DND-41 (cell line): ENCODE measurements around the gene SURF6.

ENCODE experiments used
- ATAC-seq: fragments of 200-7000 bp; cut with Tn5 transposase; 3 replicates; pipeline ENCODE4 v1.9.1; 2021; ENCODE audit warnings: low read depth; ENCODE audit not compliant: insufficient read depth
- DNase-seq: peaks from one replicate; pipeline ENCODE4 v3.0.0-alpha.2; 2020
- H2AFZ ChIP-seq: 2 replicates; pipeline ENCODE4 v1.6.0; 2012; ENCODE audit warnings: low read depth, low read length
- H3K27ac ChIP-seq: 2 replicates; pipeline ENCODE4 v1.5.1; 2012; ENCODE audit warnings: low read length, inconsistent platforms
- H3K27me3 ChIP-seq: fragments of 200-600 bp; sonication (generic); 2 replicates; pipeline ENCODE4 v1.6.0; 2012; ENCODE audit warnings: low read length, mild to moderate bottlenecking, inconsistent platforms; ENCODE audit not compliant: insufficient read depth, poor library complexity
- H3K36me3 ChIP-seq: 2 replicates; pipeline ENCODE4 v1.5.1; 2012; ENCODE audit warnings: low read length, inconsistent platforms; ENCODE audit not compliant: insufficient read depth
- H3K4me1 ChIP-seq: 2 replicates; pipeline ENCODE4 v1.5.1; 2012; ENCODE audit warnings: mild to moderate bottlenecking, low read length; ENCODE audit not compliant: insufficient read depth
- H3K4me2 ChIP-seq: 2 replicates; pipeline ENCODE4 v1.6.0; 2012; ENCODE audit warnings: mild to moderate bottlenecking, moderate library complexity, low read length, inconsistent platforms; ENCODE audit not compliant: insufficient read depth
- H3K4me3 ChIP-seq, 2 experiments: fragments of 200-600 bp in 1 of 2; shearing (Covaris generic) in 1 of 2; 2 replicates each; pipeline ENCODE4 v1.5.1; 2012 to 2016; ENCODE audit warnings: inconsistent platforms in 2 of 2, low read length in 2 of 2, mild to moderate bottlenecking in 2 of 2, low read depth in 1 of 2, moderate library complexity in 1 of 2
- H3K79me2 ChIP-seq: 2 replicates; pipeline ENCODE4 v1.6.0; 2012; ENCODE audit warnings: low read length, inconsistent platforms; ENCODE audit not compliant: insufficient read depth
- H3K9ac ChIP-seq: 2 replicates; pipeline ENCODE4 v1.6.0; 2012; ENCODE audit warnings: low read depth, mild to moderate bottlenecking, inconsistent platforms, low read length, moderate library complexity
- H3K9me3 ChIP-seq: 2 replicates; pipeline ENCODE4 v1.5.1; 2012; ENCODE audit warnings: low read length, moderate library complexity, mild to moderate bottlenecking, inconsistent platforms; ENCODE audit not compliant: insufficient read depth, severe bottlenecking
- H4K20me1 ChIP-seq: 2 replicates; pipeline ENCODE4 v1.6.0; 2012; ENCODE audit warnings: low read length; ENCODE audit not compliant: insufficient read depth
- EZH2 ChIP-seq: IDR thresholded peaks from 3 replicates; pipeline ENCODE4 v1.6.1; 2012; ENCODE audit warnings: borderline replicate concordance, low read depth, mild to moderate bottlenecking, moderate library complexity, low read length, inconsistent platforms; ENCODE audit not compliant: severe bottlenecking
- TF ChIP-seq, protein P1 (sequence below): IDR thresholded peaks from 2 replicates; pipeline ENCODE4 v1.5.1; 2012; ENCODE audit warnings: borderline replicate concordance, low read length, moderate library complexity, mild to moderate bottlenecking; ENCODE audit not compliant: poor library complexity, severe bottlenecking; ENCODE audit errors: extremely low read depth

The SURF6 gene

DNA sequence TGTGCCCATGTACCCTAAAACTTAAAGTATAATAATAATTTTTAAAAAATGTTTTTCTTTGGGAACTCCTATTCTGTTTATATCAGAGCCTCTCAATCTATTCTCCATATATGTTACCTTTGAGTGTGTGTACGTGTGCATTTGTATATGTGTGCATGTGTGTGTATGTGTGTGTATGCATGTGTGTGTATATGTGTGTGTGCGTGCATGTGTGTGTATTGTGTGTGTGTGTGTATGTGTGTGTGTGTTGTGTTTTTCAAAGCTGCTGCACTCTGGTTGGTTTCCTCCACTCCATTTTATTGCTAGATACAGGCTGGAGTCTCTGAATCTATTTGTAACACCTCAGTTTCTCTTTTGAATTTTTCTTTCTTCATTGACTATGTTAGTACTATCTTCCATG, 20.0 kb downstream of the SURF6 start:
- no peaks in the 10 kb centered on the region for H3K9me3 ChIP-seq
- H3K27ac ChIP-seq = no peak overlapping the region
- H3K79me2 ChIP-seq = no peaks in the 10 kb centered on the region
- no peak overlapping the region for H3K9ac ChIP-seq
- H4K20me1 ChIP-seq = no peaks in the 10 kb centered on the region
- DNase-seq = no peak
- H3K36me3 ChIP-seq = no peaks in the 10 kb centered on the region
- no peaks in the 10 kb centered on the region for H3K4me1 ChIP-seq
- no peak for TF ChIP-seq EZH2
- TF ChIP-seq, protein P1, sequence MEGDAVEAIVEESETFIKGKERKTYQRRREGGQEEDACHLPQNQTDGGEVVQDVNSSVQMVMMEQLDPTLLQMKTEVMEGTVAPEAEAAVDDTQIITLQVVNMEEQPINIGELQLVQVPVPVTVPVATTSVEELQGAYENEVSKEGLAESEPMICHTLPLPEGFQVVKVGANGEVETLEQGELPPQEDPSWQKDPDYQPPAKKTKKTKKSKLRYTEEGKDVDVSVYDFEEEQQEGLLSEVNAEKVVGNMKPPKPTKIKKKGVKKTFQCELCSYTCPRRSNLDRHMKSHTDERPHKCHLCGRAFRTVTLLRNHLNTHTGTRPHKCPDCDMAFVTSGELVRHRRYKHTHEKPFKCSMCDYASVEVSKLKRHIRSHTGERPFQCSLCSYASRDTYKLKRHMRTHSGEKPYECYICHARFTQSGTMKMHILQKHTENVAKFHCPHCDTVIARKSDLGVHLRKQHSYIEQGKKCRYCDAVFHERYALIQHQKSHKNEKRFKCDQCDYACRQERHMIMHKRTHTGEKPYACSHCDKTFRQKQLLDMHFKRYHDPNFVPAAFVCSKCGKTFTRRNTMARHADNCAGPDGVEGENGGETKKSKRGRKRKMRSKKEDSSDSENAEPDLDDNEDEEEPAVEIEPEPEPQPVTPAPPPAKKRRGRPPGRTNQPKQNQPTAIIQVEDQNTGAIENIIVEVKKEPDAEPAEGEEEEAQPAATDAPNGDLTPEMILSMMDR = no peak
- ATAC-seq = no peak
- no peak overlapping the region for H2AFZ ChIP-seq
- H3K4me2 ChIP-seq = no peak overlapping the region
- no peak overlapping the region for H3K4me3 ChIP-seq
- H3K27me3 ChIP-seq = no peaks in the 10 kb centered on the region

DNA sequence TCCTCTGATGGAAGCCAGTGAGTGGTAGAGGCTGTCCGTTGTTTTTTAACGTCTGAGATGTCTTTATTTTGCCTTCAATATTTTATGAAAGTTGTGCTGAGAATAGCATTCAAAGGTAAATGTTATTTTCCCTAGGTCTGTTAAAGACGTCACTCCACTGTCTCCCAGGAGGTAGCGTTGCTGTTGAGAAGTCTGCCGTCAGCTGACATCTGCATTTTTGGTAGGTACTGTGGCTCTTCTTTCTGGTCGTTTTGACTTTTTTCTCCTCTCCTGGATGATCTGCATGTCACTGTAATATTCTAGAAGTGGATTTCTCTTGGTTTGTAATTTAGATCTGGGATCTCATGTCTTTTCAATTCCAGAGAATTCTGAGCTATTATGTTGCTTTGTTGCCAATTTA, 26.4 kb downstream of the SURF6 start:
- Histone ChIP-seq H2AFZ (no peak overlapping the region), H3K4me3 (no peak overlapping the region), H3K9me3 (no peaks in the 10 kb centered on the region), H3K9ac (no peak overlapping the region), H4K20me1 (no peaks in the 10 kb centered on the region), H3K4me2 (no peak overlapping the region), H3K79me2 (no peaks in the 10 kb centered on the region), H3K27ac (no peak overlapping the region), H3K27me3 (no peaks in the 10 kb centered on the region), H3K4me1 (no peaks in the 10 kb centered on the region), H3K36me3 (no peaks in the 10 kb centered on the region)
- DNase-seq (no peak), ATAC-seq (no peak)
- TF ChIP-seq, protein P1 = no peak
- no peak for TF ChIP-seq EZH2

DNA sequence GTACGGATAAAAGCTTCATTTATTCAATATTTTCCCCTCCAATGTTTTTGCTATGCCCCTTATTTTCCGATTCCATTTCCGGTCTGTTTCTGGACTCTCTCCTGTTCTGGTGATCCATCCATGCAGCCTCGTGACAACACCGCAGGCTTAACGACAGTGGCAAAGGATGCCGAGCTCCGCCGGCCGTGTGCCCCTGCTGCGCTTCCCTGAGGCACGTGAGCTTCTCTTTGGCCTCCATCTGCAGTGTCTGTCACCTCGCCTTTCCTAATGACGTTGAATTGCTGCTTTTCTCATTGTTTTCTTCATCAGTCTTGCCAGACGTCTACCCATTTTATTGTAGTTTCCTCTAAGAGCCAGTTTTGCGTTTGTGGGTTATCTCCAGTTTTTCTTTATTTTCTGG, 28.7 kb downstream of the SURF6 start:
- DNase-seq (no peak), ATAC-seq (no peak)
- no peaks in the 10 kb centered on the region for H3K27me3 ChIP-seq
- H3K27ac ChIP-seq = no peak overlapping the region
- H4K20me1 ChIP-seq = no peaks in the 10 kb centered on the region
- no peak overlapping the region for H2AFZ ChIP-seq
- H3K9ac ChIP-seq = no peak overlapping the region
- no peak overlapping the region for H3K4me2 ChIP-seq
- no peaks in the 10 kb centered on the region for H3K4me1 ChIP-seq
- H3K79me2 ChIP-seq = no peaks in the 10 kb centered on the region
- H3K9me3 ChIP-seq = no peaks in the 10 kb centered on the region
- no peak overlapping the region for H3K4me3 ChIP-seq
- no peak for TF ChIP-seq EZH2
- TF ChIP-seq, protein P1 = no peak
- no peaks in the 10 kb centered on the region for H3K36me3 ChIP-seq
